ENCODE results near the gene NEK6. TPM values are rescaled to one million over a fixed set of nuclear protein-coding genes. Genes with fewer than 3 reads are reported as not detected.

The NEK6 gene
- polyA plus RNA-seq, 4 donors, result 26.9 to 34.9 (median 29.6) TPM

- no peak for DNase-seq (ENCODE audit: low read depth in 4 of 4, low spot score in 2 of 4)
Observed at GRCh38 chr9:124293718-124294506, 36.2 kb downstream of the NEK6 start.

DNA sequence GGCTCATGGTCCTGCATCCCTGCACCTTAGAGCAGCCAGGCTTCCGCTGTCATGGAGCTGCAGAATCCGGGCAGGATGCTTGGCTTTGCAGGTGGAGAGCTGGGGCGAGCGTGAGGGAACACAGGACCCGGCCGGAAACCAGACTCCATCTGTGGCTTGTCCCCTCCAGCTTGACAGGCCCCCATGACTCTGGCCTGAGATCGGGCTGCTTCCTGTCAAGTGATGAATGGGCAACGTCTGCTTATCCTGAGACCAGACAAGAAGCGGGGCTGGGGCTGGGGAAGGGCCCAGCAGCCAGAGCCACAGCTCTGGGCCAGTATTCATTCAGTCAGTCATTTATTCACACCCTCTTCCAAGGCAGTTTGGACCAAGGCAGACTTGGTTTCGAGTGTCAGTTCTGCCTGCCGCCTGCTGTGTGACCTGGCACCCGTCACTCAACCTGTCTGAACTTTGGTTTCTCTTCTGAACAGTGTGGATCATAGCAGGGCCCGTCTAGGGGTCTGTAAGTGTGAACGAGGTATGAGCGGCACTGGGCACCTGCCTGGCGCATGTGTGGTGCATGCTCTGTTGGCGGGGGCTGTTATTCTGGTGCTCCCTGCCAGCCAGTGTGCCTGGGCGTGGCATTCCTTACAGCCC is 37.5 kb downstream of the NEK6 start:
- DNase-seq (ENCODE audit: low read depth in 4 of 4, low spot score in 2 of 4), result peak in 2 of 4 donors; percentile 58 to 62

GRCh38 chr9:124296094-124296493 is 38.3 kb downstream of the NEK6 start:
- DNase-seq (ENCODE audit: low read depth in 4 of 4, low spot score in 2 of 4), result no peak

- no peak for DNase-seq (ENCODE audit: low read depth in 4 of 4, low spot score in 2 of 4)
Observed at GRCh38 chr9:124296796-124297550, 39.2 kb downstream of the NEK6 start.

DNA sequence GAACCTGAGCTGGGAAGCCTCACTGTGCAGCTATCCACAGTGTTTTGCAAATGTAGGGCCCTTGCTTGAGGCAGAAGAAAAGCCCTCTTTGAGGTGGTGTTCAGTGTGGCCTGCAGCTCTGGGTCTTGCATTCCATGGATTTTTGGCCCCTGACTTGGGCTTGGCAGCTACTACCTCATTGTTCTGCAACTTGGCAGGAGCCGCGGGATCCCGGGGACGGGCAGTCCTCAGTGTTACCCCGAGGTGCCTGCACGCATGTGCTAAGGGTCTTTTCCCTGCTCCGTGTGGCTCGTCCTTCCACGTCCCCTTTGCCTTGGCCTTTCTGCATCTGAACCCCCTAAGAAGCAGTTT is 39.8 kb downstream of the NEK6 start:
- DNase-seq (ENCODE audit: low read depth in 4 of 4, low spot score in 2 of 4), result no peak

GRCh38 chr9:124297915-124298645 is 40.3 kb downstream of the NEK6 start:
- DNase-seq (ENCODE audit: low read depth in 4 of 4, low spot score in 2 of 4), result no peak

- DNase-seq (ENCODE audit: low read depth in 4 of 4, low spot score in 2 of 4), result no peak
Observed at GRCh38 chr9:124298646-124299235, 41.0 kb downstream of the NEK6 start.

DNA sequence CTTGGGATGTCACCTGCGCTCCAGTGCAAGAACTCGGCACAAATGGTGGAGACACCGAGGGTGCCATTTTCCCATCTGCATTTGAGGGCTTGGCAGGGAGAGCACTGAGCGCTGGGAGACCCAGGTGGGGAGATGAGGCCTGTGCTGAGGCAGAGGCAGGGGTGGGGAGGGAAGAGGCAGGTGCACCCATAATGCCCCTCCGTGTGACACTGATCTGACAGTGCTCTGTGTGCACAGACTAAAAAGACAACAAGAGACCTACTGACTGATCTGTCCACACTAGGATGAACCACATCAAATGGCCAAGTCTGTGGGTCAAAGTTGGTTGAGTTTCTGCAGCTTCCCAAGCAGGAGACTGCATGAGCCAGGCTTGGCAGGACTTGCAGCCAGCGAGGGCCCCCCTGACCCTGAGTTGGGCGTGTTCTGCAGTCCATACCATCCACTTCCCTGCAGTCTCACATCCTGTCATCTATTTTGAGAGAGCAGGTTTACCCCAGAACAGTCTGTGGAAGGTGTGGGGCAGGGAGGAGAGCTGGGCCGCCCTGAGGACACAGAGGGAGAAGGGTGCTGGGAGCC is 41.9 kb downstream of the NEK6 start:
- no peak for DNase-seq (ENCODE audit: low read depth in 4 of 4, low spot score in 2 of 4)

- DNase-seq (ENCODE audit: low read depth in 4 of 4, low spot score in 2 of 4), result no peak
Observed at GRCh38 chr9:124300312-124300711, 42.6 kb downstream of the NEK6 start.

GRCh38 chr9:124302921-124303320 is 45.2 kb downstream of the NEK6 start:
- no peak for DNase-seq (ENCODE audit: low read depth in 4 of 4, low spot score in 2 of 4)

DNA sequence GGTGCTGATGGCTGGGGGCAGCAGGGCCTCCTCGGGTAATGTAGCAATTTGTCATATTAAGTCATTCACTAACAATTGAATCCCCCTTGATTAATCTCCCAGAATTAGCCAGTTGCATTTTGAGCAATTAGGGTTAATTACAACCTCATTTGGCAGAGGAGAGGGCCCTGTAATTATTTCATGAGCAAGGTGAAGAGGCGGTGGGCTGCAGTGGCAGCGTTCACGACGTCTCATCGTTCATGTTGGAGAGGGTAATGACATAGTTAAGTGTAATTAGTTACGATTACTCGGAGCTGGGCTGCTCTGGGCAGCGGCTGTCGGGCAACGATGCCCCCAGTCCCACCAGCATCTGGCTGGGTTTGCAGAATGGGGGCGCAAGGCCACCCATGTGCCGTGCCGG is 46.0 kb downstream of the NEK6 start:
- no peak for DNase-seq (ENCODE audit: low read depth in 4 of 4, low spot score in 2 of 4)

GRCh38 chr9:124304285-124304684 is 46.5 kb downstream of the NEK6 start:
- no peak for DNase-seq (ENCODE audit: low read depth in 4 of 4, low spot score in 2 of 4)

DNA sequence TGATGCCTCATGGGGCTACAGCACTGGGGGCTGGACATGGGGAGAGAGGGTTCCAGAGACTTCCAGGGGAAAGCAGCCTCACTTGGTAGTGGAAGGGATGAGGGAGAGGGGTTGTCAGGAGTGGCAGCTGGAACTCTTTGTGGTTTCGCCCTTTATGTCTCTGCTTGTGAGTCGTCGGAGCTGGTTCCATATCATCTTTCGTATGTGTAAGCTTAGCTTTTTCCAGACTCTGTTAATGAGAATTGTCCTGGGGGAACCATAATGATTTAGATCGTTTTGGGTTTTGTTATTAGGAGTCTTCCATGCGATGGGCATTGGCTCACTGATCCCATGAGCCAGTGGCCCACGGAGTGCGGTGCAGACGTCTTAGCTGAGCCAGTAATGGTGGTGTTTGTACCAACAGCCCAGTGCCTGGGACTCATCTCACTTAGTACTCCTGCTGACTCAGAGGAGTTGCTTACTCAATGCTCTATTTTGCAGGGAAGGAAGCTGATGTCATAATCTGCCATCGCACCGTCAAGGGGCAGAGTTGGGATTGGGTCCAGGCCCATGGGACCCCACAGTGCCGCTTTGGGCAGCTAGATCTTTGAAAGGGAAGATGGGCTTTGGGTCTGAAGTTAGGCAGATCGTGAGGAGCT is 48.5 kb downstream of the NEK6 start:
- DNase-seq (ENCODE audit: low read depth in 4 of 4, low spot score in 2 of 4), result no peak

- DNase-seq (ENCODE audit: low read depth in 4 of 4, low spot score in 2 of 4), result no peak
Observed at GRCh38 chr9:124307379-124308030, 49.8 kb downstream of the NEK6 start.

- no peak for DNase-seq (ENCODE audit: low read depth in 4 of 4, low spot score in 2 of 4)
Observed at GRCh38 chr9:124308606-124309491, 51.1 kb downstream of the NEK6 start.

GRCh38 chr9:124309667-124310084 is 51.9 kb downstream of the NEK6 start:
- DNase-seq (ENCODE audit: low read depth in 4 of 4, low spot score in 2 of 4), result no peak

GRCh38 chr9:124311283-124311682 is 53.5 kb downstream of the NEK6 start:
- DNase-seq (ENCODE audit: low read depth in 4 of 4, low spot score in 2 of 4), result no peak
